Measurements from ENCODE around the gene CDKN2D. TPM values are rescaled to one million over a fixed set of nuclear protein-coding genes. Genes with fewer than 3 reads are reported as not detected.
A peak's percentile ranks its signal among the peaks of the same experiment; 100 is the strongest.

Gene CDKN2D
- total and polyA plus RNA-seq, 10 of the 15 experiments (the other 5 are each of a cell fraction or from before 2014, with no cell fraction given) = 0.53 to 17.2 (median 6.7) TPM

DNA sequence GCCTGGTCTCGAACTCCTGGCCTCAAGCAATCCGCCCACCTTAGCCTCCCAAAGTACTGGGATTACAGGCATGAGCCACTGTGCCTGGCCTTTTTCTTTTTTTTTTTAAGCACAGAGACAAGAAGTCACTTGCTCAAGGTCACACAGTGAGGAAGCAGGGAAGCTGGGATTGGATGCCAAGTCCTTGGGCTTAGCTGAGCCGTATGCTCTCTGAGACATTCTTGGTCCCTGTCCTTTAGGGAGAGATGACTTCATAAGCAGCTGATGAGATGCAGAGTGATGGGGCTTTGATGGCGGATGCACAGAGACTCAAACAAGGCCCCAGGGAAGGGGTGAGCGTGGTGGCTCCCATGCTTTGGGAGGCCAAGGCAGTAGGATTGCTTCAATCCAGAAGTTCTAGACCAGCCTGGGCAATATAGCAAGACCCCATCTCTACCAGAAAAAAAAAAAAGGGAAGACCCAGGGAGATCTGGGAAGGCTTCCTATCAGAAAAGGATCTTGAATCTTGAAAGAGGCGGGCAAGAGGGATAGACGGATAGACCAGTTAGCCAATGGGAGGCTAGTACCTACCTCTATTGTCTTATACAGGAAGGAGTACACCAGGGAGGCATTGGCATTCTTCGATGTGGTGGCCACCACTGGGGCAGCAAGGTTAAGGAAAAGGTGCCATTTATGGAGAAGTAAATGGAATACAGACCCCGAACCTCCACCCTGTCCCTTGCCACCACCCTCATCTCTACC lies 14.4 kb upstream of the CDKN2D start:
- in situ Hi-C loops (cut with MboI) (loop anchor here (5.0 kb wide), 2 partner anchors 59 to 114 kb away; no protein-coding TSS in a partner anchor), intact Hi-C loops (cut with micrococcal nuclease; ENCODE audit: unreplicated experiment) (no loop called here)
- ChIA-PET POLR2A (interaction anchor here (4.0 kb wide), 1 partner anchor 62 kb away, joined by 24 read pairs; no protein-coding TSS in a partner anchor), SMC1A (ENCODE audit: uncharacterized antibody, unreplicated experiment) (interaction anchor here (1.4 to 9.0 kb wide), 3 partner anchors 52 to 116 kb away, joined by 4 to 252 read pairs (median 103); partner anchors contain the start of gene QTRT1), RAD21 (ENCODE audit: unreplicated experiment) (interaction anchor here (1.5 to 5.7 kb wide), 4 partner anchors 20 to 116 kb away, joined by 3 to 250 read pairs (median 93); partner anchors contain the start of gene QTRT1), CTCF (interaction anchor here (0.6 to 9.3 kb wide), 4 partner anchors 61 to 155 kb away, joined by 3 to 397 read pairs (median 112); partner anchors contain the start of gene QTRT1)
- BruUV-seq (replicated peaks) = no TSS peak
- Histone ChIP-seq H3K27me3 (replicated peaks in 1 of 2; ENCODE audit: control insufficient read depth in 2 of 2, insufficient read depth in 2 of 2, low read length in 1 of 2) (no peaks in the 10 kb centered on the region; a peak in 1 of 4 replicates), H3K4me3 (no peak overlapping the region), H3K27ac (ENCODE audit: control insufficient read depth, insufficient read depth) (no peak overlapping the region), H3K9ac (ENCODE audit: control insufficient read depth, insufficient read depth, low read length) (no peak overlapping the region), H2AFZ (ENCODE audit: control insufficient read depth, low read depth, low read length) (no peak overlapping the region), H3K4me2 (ENCODE audit: control insufficient read depth, insufficient read depth) (no peak overlapping the region), H3K36me3 (ENCODE audit: control insufficient read depth in 2 of 2, insufficient read depth in 2 of 2, low read length in 1 of 2) (no peaks in the 10 kb centered on the region), H3K4me1 (ENCODE audit: control insufficient read depth, insufficient read depth, low read length) (peaks cover 2% of the 10 kb centered on the region; the same call in 1 of the 2 replicates), H3K9me3 (replicated peaks; ENCODE audit: control insufficient read depth, insufficient read depth, low read length) (no peaks in the 10 kb centered on the region), H3K79me2 (ENCODE audit: control insufficient read depth, insufficient read depth, low read length) (no peaks in the 10 kb centered on the region), H4K20me1 (ENCODE audit: control insufficient read depth, insufficient read depth) (no peaks in the 10 kb centered on the region)
- FAIRE-seq (no peak), DNase-seq (ENCODE audit: low read depth, low spot score) (no peak), ATAC-seq (no peak)
- WGBS (ENCODE audit: insufficient coverage, insufficient replicate concordance, low lambda C conversion rate, missing lambda C conversion rate) = 47% methylated on average over 9 of the region's 9 CpGs
- TF ChIP-seq HCFC1 (IDR thresholded peaks at IDR 0.05; ENCODE audit: low read length) = no peak
- TF ChIP-seq, protein P1, sequence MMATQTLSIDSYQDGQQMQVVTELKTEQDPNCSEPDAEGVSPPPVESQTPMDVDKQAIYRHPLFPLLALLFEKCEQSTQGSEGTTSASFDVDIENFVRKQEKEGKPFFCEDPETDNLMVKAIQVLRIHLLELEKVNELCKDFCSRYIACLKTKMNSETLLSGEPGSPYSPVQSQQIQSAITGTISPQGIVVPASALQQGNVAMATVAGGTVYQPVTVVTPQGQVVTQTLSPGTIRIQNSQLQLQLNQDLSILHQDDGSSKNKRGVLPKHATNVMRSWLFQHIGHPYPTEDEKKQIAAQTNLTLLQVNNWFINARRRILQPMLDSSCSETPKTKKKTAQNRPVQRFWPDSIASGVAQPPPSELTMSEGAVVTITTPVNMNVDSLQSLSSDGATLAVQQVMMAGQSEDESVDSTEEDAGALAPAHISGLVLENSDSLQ (IDR thresholded peaks at IDR 0.05) = peak; percentile 80
- TF ChIP-seq, protein P2, sequence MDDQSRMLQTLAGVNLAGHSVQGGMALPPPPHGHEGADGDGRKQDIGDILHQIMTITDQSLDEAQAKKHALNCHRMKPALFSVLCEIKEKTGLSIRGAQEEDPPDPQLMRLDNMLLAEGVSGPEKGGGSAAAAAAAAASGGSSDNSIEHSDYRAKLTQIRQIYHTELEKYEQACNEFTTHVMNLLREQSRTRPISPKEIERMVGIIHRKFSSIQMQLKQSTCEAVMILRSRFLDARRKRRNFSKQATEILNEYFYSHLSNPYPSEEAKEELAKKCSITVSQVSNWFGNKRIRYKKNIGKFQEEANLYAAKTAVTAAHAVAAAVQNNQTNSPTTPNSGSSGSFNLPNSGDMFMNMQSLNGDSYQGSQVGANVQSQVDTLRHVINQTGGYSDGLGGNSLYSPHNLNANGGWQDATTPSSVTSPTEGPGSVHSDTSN (IDR thresholded peaks at IDR 0.05; ENCODE audit: insufficient replicate concordance, low read depth, low read length) = peak; percentile 51

Data from GM12878 (cell line).